ENCODE measurements around the gene PILRA. TPM values are rescaled to one million over a fixed set of nuclear protein-coding genes. Genes with fewer than 3 reads are reported as not detected.
"Not testable (repeated sequence)": the region's sequence is repeated elsewhere in the genome, so short reads cannot be mapped to it uniquely, and the experiment has no call there.

Gene PILRA
- total RNA-seq, 4 donors from 2014 or later = 1.3 to 8.5 (median 4.2) TPM

GRCh38 chr7:100369105-100369504, 4.2 kb upstream of the PILRA start:
- peak overlapping the region; percentile 16 for H3K27ac ChIP-seq
- no peak overlapping the region for H3K4me3 ChIP-seq
- no peaks in the 10 kb centered on the region for H3K9me3 ChIP-seq
- H3K4me1 ChIP-seq = peaks cover 10% of the 10 kb centered on the region
- peaks cover 4% of the 10 kb centered on the region for H3K36me3 ChIP-seq
- DNase-seq (ENCODE audit: low spot score in 2 of 2) = no peak
- TF ChIP-seq POLR2AphosphoS5 (IDR thresholded peaks at IDR 0.05) (no peak), POLR2A (IDR thresholded peaks at IDR 0.05) (no peak), CTCF (IDR thresholded peaks at IDR 0.05) (no peak), EP300 (IDR thresholded peaks at IDR 0.05) (no peak)
- no peaks in the 10 kb centered on the region for H3K27me3 ChIP-seq
- 69% methylated on average over 5 of the region's 6 CpGs for WGBS

- Histone ChIP-seq H3K4me1 (peaks cover 10% of the 10 kb centered on the region), H3K9me3 (no peaks in the 10 kb centered on the region), H3K27me3 (no peaks in the 10 kb centered on the region), H3K27ac (no peak overlapping the region), H3K4me3 (no peak overlapping the region), H3K36me3 (no peaks in the 10 kb centered on the region)
- TF ChIP-seq EP300 (IDR thresholded peaks at IDR 0.05) = no peak
- TF ChIP-seq CTCF (IDR thresholded peaks at IDR 0.05) = no peak
- TF ChIP-seq POLR2AphosphoS5 (IDR thresholded peaks at IDR 0.05) = no peak
- no peak for TF ChIP-seq POLR2A (IDR thresholded peaks at IDR 0.05)
- no peak for DNase-seq (ENCODE audit: low spot score in 2 of 2)
- 39% methylated on average over 4 of the region's 4 CpGs for WGBS
Measured at GRCh38 chr7:100370303-100370702, 3.0 kb upstream of the PILRA start.

DNA sequence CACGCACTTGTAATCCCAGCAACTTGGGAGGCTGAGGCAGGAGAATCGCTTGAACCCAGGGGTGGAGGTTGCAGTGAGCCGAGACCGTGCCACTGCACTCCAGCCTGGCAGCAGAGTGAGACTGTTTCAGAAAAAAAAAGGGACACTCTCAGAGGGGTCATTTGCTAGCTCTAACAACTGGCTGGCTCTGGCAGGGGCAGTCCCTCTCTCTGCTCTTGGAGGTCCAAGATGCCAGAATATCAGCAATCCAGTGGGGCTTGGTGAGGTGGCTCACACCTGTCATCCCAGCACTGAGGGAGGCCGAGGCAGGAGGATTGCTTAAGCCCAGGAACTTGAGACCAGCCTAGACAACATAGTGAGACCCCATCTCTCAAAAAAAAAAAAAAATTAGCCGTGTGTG, 2.5 kb upstream of the PILRA start:
- WGBS = 86% methylated on average over 6 of the region's 6 CpGs
- TF ChIP-seq POLR2A (IDR thresholded peaks at IDR 0.05) = no peak
- no peak for TF ChIP-seq CTCF (IDR thresholded peaks at IDR 0.05)
- no peak for TF ChIP-seq POLR2AphosphoS5 (IDR thresholded peaks at IDR 0.05)
- no peak for TF ChIP-seq EP300 (IDR thresholded peaks at IDR 0.05)
- H3K27ac ChIP-seq = no peak overlapping the region
- peaks cover 10% of the 10 kb centered on the region for H3K4me1 ChIP-seq
- H3K36me3 ChIP-seq = no peaks in the 10 kb centered on the region
- no peak overlapping the region for H3K4me3 ChIP-seq
- H3K27me3 ChIP-seq = no peaks in the 10 kb centered on the region
- H3K9me3 ChIP-seq = no peaks in the 10 kb centered on the region
- DNase-seq (ENCODE audit: low spot score in 2 of 2) = no peak

GRCh38 chr7:100371561-100372171, 1.6 kb upstream of the PILRA start:
- H3K36me3 ChIP-seq = no peaks in the 10 kb centered on the region
- H3K4me3 ChIP-seq = no peak overlapping the region
- no peak for DNase-seq (ENCODE audit: low spot score in 2 of 2)
- peaks cover 10% of the 10 kb centered on the region for H3K4me1 ChIP-seq
- no peaks in the 10 kb centered on the region for H3K9me3 ChIP-seq
- no peak overlapping the region for H3K27ac ChIP-seq
- H3K27me3 ChIP-seq = no peaks in the 10 kb centered on the region
- WGBS = 75% methylated on average over 4 of the region's 7 CpGs
- TF ChIP-seq POLR2AphosphoS5 (IDR thresholded peaks at IDR 0.05) = no peak

- no peaks in the 10 kb centered on the region for H3K27me3 ChIP-seq
- H3K9me3 ChIP-seq = no peaks in the 10 kb centered on the region
- 40% methylated on average over 1 of the region's 8 CpGs for WGBS
- H3K27ac ChIP-seq = peak overlapping the region; percentile 20
- no peaks in the 10 kb centered on the region for H3K36me3 ChIP-seq
- TF ChIP-seq POLR2A (IDR thresholded peaks at IDR 0.05) (no peak), CTCF (IDR thresholded peaks at IDR 0.05) (no peak), POLR2AphosphoS5 (IDR thresholded peaks at IDR 0.05) (no peak), EP300 (IDR thresholded peaks at IDR 0.05) (no peak)
- DNase-seq (ENCODE audit: low spot score in 2 of 2) = no peak
- no peak overlapping the region for H3K4me3 ChIP-seq
- H3K4me1 ChIP-seq = peaks cover 10% of the 10 kb centered on the region
Measured at GRCh38 chr7:100372256-100372655, 1.0 kb upstream of the PILRA start.

DNA sequence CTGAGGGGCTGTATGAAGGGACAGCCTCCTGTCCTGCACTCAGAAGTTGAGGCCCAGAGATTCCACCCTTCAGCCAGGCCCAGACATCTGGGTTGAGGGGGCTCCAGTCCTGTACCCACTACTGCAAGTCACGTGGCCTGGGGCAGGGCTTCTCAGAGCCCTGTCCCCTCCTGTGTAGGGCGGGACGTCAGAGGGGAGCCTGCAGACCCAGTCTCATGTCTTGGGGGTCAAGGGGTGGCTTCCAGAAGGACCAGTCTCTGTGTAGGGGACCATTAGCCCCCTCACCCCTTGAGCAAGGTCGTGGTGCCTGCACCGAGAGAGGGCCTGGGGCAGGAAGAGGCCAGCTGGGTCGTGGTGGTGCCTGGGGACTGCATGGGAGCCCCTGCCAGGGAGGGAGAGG, 593 bp upstream of the PILRA start:
- WGBS = 72% methylated on average over 5 of the region's 6 CpGs
- Histone ChIP-seq H3K36me3 (no peaks in the 10 kb centered on the region), H3K9me3 (no peaks in the 10 kb centered on the region), H3K4me1 (peaks cover 10% of the 10 kb centered on the region), H3K27ac (peak overlapping the region; percentile 20), H3K27me3 (no peaks in the 10 kb centered on the region), H3K4me3 (no peak overlapping the region)
- no peak for DNase-seq (ENCODE audit: low spot score in 2 of 2)
- TF ChIP-seq POLR2A (IDR thresholded peaks at IDR 0.05) (no peak), POLR2AphosphoS5 (IDR thresholded peaks at IDR 0.05) (no peak), CTCF (IDR thresholded peaks at IDR 0.05) (no peak), EP300 (IDR thresholded peaks at IDR 0.05) (no peak)

DNA sequence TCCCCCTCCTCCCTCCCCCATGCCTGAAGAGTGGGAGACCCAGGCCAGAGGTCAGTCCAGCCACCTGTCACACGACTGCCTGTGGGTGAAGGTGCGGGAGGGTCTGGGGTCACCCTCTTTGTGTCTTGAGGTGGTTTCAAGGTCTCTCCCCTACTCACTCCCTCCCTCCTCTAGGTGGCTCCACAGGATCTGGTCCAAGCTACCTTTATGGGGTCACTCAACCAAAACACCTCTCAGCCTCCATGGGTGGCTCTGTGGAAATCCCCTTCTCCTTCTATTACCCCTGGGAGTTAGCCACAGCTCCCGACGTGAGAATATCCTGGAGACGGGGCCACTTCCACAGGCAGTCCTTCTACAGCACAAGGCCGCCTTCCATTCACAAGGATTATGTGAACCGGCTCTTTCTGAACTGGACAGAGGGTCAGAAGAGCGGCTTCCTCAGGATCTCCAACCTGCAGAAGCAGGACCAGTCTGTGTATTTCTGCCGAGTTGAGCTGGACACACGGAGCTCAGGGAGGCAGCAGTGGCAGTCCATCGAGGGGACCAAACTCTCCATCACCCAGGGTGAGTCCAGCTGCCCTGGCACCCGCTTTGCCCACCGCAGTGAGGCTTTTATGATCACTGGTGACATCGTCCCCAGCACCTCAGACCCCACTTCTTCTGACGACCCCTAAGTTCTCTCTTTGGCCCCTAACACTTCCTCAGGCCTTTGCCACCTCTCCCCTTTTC, 747 bp downstream of the PILRA start:
- not testable (repeated sequence) for H3K27me3 ChIP-seq; H3K4me1 ChIP-seq; H3K4me3 ChIP-seq; H3K27ac ChIP-seq; DNase-seq (ENCODE audit: low spot score in 2 of 2); H3K9me3 ChIP-seq; H3K36me3 ChIP-seq
- WGBS = 84% methylated on average over 15 of the region's 15 CpGs

Data from suprapubic skin (tissue), 4 donors.